ENCODE results near the gene KCNK1. TPM values are rescaled to one million over a fixed set of nuclear protein-coding genes. Genes with fewer than 3 reads are reported as not detected.

The KCNK1 gene
- total and polyA plus RNA-seq, 2 of the 8 experiments (the other 6 are each of a cell fraction or from before 2014, with no cell fraction given): 11.9 to 16.5 TPM

DNA sequence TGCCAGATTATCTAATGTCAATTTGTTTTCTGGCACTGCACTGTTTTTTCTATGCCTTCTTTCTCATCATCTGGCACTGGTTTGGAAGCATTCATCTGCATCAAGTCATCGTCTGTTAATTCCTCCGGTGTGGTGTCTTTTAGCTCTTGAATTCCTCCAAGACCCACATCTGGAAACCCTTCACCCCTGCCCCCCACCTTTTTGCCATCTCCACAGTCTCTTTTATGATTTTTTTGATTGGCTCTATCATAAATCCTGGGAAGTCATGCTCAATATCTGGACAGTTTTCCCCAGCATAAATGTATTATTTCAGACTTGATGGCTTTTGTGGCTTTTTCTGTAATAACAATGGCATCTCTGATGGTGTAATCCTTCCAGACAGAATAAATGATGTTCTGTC is 10.4 kb upstream of the KCNK1 start (continued):
- TF ChIP-seq, protein P1, sequence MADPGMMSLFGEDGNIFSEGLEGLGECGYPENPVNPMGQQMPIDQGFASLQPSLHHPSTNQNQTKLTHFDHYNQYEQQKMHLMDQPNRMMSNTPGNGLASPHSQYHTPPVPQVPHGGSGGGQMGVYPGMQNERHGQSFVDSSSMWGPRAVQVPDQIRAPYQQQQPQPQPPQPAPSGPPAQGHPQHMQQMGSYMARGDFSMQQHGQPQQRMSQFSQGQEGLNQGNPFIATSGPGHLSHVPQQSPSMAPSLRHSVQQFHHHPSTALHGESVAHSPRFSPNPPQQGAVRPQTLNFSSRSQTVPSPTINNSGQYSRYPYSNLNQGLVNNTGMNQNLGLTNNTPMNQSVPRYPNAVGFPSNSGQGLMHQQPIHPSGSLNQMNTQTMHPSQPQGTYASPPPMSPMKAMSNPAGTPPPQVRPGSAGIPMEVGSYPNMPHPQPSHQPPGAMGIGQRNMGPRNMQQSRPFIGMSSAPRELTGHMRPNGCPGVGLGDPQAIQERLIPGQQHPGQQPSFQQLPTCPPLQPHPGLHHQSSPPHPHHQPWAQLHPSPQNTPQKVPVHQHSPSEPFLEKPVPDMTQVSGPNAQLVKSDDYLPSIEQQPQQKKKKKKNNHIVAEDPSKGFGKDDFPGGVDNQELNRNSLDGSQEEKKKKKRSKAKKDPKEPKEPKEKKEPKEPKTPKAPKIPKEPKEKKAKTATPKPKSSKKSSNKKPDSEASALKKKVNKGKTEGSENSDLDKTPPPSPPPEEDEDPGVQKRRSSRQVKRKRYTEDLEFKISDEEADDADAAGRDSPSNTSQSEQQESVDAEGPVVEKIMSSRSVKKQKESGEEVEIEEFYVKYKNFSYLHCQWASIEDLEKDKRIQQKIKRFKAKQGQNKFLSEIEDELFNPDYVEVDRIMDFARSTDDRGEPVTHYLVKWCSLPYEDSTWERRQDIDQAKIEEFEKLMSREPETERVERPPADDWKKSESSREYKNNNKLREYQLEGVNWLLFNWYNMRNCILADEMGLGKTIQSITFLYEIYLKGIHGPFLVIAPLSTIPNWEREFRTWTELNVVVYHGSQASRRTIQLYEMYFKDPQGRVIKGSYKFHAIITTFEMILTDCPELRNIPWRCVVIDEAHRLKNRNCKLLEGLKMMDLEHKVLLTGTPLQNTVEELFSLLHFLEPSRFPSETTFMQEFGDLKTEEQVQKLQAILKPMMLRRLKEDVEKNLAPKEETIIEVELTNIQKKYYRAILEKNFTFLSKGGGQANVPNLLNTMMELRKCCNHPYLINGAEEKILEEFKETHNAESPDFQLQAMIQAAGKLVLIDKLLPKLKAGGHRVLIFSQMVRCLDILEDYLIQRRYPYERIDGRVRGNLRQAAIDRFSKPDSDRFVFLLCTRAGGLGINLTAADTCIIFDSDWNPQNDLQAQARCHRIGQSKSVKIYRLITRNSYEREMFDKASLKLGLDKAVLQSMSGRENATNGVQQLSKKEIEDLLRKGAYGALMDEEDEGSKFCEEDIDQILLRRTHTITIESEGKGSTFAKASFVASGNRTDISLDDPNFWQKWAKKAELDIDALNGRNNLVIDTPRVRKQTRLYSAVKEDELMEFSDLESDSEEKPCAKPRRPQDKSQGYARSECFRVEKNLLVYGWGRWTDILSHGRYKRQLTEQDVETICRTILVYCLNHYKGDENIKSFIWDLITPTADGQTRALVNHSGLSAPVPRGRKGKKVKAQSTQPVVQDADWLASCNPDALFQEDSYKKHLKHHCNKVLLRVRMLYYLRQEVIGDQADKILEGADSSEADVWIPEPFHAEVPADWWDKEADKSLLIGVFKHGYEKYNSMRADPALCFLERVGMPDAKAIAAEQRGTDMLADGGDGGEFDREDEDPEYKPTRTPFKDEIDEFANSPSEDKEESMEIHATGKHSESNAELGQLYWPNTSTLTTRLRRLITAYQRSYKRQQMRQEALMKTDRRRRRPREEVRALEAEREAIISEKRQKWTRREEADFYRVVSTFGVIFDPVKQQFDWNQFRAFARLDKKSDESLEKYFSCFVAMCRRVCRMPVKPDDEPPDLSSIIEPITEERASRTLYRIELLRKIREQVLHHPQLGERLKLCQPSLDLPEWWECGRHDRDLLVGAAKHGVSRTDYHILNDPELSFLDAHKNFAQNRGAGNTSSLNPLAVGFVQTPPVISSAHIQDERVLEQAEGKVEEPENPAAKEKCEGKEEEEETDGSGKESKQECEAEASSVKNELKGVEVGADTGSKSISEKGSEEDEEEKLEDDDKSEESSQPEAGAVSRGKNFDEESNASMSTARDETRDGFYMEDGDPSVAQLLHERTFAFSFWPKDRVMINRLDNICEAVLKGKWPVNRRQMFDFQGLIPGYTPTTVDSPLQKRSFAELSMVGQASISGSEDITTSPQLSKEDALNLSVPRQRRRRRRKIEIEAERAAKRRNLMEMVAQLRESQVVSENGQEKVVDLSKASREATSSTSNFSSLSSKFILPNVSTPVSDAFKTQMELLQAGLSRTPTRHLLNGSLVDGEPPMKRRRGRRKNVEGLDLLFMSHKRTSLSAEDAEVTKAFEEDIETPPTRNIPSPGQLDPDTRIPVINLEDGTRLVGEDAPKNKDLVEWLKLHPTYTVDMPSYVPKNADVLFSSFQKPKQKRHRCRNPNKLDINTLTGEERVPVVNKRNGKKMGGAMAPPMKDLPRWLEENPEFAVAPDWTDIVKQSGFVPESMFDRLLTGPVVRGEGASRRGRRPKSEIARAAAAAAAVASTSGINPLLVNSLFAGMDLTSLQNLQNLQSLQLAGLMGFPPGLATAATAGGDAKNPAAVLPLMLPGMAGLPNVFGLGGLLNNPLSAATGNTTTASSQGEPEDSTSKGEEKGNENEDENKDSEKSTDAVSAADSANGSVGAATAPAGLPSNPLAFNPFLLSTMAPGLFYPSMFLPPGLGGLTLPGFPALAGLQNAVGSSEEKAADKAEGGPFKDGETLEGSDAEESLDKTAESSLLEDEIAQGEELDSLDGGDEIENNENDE (IDR thresholded peaks at IDR 0.05; ENCODE audit: insufficient replicate concordance, low read length): no peak

All from H1 (cell line).